ENCODE results near the gene SLC28A3.

The SLC28A3 gene

GRCh38 chr9:84386753-84387152 lies 46.2 kb upstream of the SLC28A3 start:
- Histone ChIP-seq H3K79me2 (ENCODE audit: insufficient read depth, low read length) (no peaks in the 10 kb centered on the region), H3K36me3 (ENCODE audit: insufficient read depth, low read length) (no peaks in the 10 kb centered on the region), H3K4me2 (ENCODE audit: low read depth, low read length, poor library complexity, severe bottlenecking) (no peak overlapping the region), H2AFZ (ENCODE audit: low read length) (no peak overlapping the region), H3K4me1 (ENCODE audit: insufficient read depth, low read length, poor library complexity, severe bottlenecking) (no peaks in the 10 kb centered on the region), H4K20me1 (ENCODE audit: insufficient read depth, low read length, poor library complexity, severe bottlenecking) (no peaks in the 10 kb centered on the region), H3K4me3 (ENCODE audit: low read length, poor library complexity, severe bottlenecking) (no peak overlapping the region), H3K9ac (ENCODE audit: low read depth, low read length, poor library complexity, severe bottlenecking) (no peak overlapping the region), H3K9me3 (ENCODE audit: insufficient read depth, low read depth, low read length) (no peaks in the 10 kb centered on the region), H3F3A (ENCODE audit: low read depth) (no peaks in the 10 kb centered on the region), H3K27me3 (ENCODE audit: insufficient read depth, low read length, poor library complexity, severe bottlenecking) (no peaks in the 10 kb centered on the region), H3K9me2 (replicated peaks; ENCODE audit: low read depth, low read length) (no peaks in the 10 kb centered on the region)
- no peak for TF ChIP-seq CTCF (conservative IDR thresholded peaks at IDR 0.05; ENCODE audit: low read length)
- TF ChIP-seq EZH2phosphoT487 (IDR thresholded peaks at IDR 0.05; ENCODE audit: borderline replicate concordance), result no peak

DNA sequence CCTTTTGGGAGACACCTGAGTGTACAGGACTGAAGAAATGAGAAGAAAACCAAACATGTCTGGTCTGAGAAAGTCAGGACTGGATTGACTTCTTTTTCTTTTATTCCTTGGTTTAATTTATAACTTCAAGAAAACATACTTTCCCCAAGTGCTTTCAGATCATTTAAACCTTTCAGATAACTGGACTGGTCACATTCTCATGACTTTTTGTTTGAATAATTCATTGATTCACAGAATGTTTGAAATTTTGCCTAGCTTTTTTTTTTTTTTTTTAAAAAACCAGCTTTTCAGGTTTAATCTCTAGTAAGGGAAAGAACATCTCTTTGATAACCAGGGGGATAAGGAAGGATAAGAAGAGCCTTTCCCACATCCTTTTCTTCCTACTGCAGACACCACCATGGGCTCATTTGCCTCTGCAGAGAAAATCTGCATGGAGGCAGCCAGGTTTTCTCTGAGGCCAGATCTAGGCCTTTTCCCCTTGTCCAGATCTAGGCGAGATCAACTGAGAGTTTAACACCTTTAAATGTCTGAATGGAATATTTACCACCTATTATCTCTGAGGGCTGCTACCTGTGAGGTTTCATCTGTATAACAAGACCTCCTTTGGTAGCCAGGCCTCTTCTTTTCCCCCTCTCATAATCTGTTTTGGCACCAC lies 45.0 kb upstream of the SLC28A3 start:
- Histone ChIP-seq H3K9me3 (ENCODE audit: insufficient read depth, low read depth, low read length) (no peaks in the 10 kb centered on the region), H3K4me1 (ENCODE audit: insufficient read depth, low read length, poor library complexity, severe bottlenecking) (no peaks in the 10 kb centered on the region), H3K9ac (ENCODE audit: low read depth, low read length, poor library complexity, severe bottlenecking) (no peak overlapping the region), H3K36me3 (ENCODE audit: insufficient read depth, low read length) (no peaks in the 10 kb centered on the region), H3K79me2 (ENCODE audit: insufficient read depth, low read length) (no peaks in the 10 kb centered on the region), H3K4me2 (ENCODE audit: low read depth, low read length, poor library complexity, severe bottlenecking) (no peak overlapping the region), H3K4me3 (ENCODE audit: low read length, poor library complexity, severe bottlenecking) (no peak overlapping the region), H3K27me3 (ENCODE audit: insufficient read depth, low read length, poor library complexity, severe bottlenecking) (no peaks in the 10 kb centered on the region), H3K9me2 (replicated peaks; ENCODE audit: low read depth, low read length) (no peaks in the 10 kb centered on the region), H2AFZ (ENCODE audit: low read length) (no peak overlapping the region), H4K20me1 (ENCODE audit: insufficient read depth, low read length, poor library complexity, severe bottlenecking) (no peaks in the 10 kb centered on the region), H3F3A (ENCODE audit: low read depth) (no peaks in the 10 kb centered on the region)
- TF ChIP-seq CTCF (conservative IDR thresholded peaks at IDR 0.05; ENCODE audit: low read length) (no peak), EZH2phosphoT487 (IDR thresholded peaks at IDR 0.05; ENCODE audit: borderline replicate concordance) (no peak)

DNA sequence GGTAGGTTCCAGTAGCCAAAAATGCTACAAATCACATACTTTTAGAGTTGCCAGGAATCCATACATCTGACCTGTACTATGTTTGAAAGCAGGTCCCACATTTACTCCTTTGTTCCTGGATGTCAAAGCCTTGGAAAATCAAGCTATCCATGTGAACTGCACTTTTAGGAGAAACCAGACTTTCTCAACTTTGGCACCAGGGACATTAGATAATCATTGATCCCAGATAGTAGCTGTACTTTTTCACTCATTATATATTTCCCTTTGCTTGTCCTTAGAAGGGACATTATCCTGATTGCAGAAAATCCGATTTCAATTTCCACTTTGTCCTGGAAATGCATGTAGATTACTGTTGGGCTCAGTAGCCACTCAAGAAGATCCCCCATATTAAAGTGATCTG lies 44.1 kb upstream of the SLC28A3 start:
- H3F3A ChIP-seq (ENCODE audit: low read depth), result no peaks in the 10 kb centered on the region
- no peaks in the 10 kb centered on the region for H3K9me2 ChIP-seq (replicated peaks; ENCODE audit: low read depth, low read length)
- H3K4me2 ChIP-seq (ENCODE audit: low read depth, low read length, poor library complexity, severe bottlenecking), result no peak overlapping the region
- no peaks in the 10 kb centered on the region for H3K4me1 ChIP-seq (ENCODE audit: insufficient read depth, low read length, poor library complexity, severe bottlenecking)
- no peak overlapping the region for H3K4me3 ChIP-seq (ENCODE audit: low read length, poor library complexity, severe bottlenecking)
- no peaks in the 10 kb centered on the region for H4K20me1 ChIP-seq (ENCODE audit: insufficient read depth, low read length, poor library complexity, severe bottlenecking)
- H3K9ac ChIP-seq (ENCODE audit: low read depth, low read length, poor library complexity, severe bottlenecking), result no peak overlapping the region
- H3K9me3 ChIP-seq (ENCODE audit: insufficient read depth, low read depth, low read length), result no peaks in the 10 kb centered on the region
- TF ChIP-seq EZH2phosphoT487 (IDR thresholded peaks at IDR 0.05; ENCODE audit: borderline replicate concordance), result no peak
- TF ChIP-seq CTCF (conservative IDR thresholded peaks at IDR 0.05; ENCODE audit: low read length), result no peak
- H3K27me3 ChIP-seq (ENCODE audit: insufficient read depth, low read length, poor library complexity, severe bottlenecking), result no peaks in the 10 kb centered on the region
- no peaks in the 10 kb centered on the region for H3K79me2 ChIP-seq (ENCODE audit: insufficient read depth, low read length)
- H2AFZ ChIP-seq (ENCODE audit: low read length), result no peak overlapping the region
- H3K36me3 ChIP-seq (ENCODE audit: insufficient read depth, low read length), result no peaks in the 10 kb centered on the region
